DOHH2 (cell line): Measurements from ENCODE around the gene CABCOCO1.
"Not testable (repeated sequence)": the region's sequence is repeated elsewhere in the genome, so short reads cannot be mapped to it uniquely, and the experiment has no call there.

Source experiments
- CTCF ChIP-seq: fragments of 200-600 bp; sonication (generic); IDR thresholded peaks from one replicate; pipeline ENCODE4 v1.5.1; 2014; ENCODE audit warnings: antibody characterized with exemption, mild to moderate bottlenecking, low read depth, low read length; ENCODE audit not compliant: poor library complexity, severe bottlenecking
- EZH2phosphoT487 ChIP-seq: fragments of 200-600 bp; sonication (generic); IDR thresholded peaks from 2 replicates; pipeline ENCODE4 v1.6.1; 2017; ENCODE audit warnings: borderline replicate concordance, mild to moderate bottlenecking, antibody characterized with exemption, low read length, moderate library complexity, mixed read lengths

DNA sequence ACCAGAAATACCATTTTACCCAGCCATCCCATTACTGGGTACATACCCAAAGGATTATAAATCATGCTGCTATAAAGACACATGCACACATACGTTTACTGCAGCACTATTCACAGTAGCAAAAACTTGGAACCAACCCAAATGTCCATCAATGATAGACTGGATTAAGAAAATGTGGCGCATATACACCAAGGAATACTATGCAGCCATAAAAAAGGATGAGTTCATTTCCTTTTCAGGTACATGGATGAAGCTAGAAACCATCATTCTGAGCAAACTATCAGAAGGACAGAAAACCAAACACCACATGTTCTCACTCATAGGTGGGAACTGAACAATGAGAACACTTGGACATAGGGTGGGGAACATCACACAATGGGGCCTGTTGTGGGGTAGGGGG, 62.5 kb downstream of the CABCOCO1 start:
- not testable (repeated sequence) for TF ChIP-seq CTCF, EZH2phosphoT487
